H9 (cell line): ENCODE results near the gene BACH1. TPM values are rescaled to one million over a fixed set of nuclear protein-coding genes. Genes with fewer than 3 reads are reported as not detected.
"Not testable (repeated sequence)": the region's sequence is repeated elsewhere in the genome, so short reads cannot be mapped to it uniquely, and the experiment has no call there.

Experiments
- DNase-seq: peaks from one replicate; pipeline ENCODE4 v3.0.0-alpha.2; 2017
- H2AFZ ChIP-seq: one replicate; pipeline ENCODE4 v1.6.1; 2013; ENCODE audit warnings: mild to moderate bottlenecking, low read length, control low read depth, moderate library complexity
- H2AK5ac ChIP-seq: 2 replicates; pipeline ENCODE4 v1.6.1; 2013; ENCODE audit warnings: low read length, control low read depth, mixed read lengths; ENCODE audit not compliant: insufficient read length
- H2BK120ac ChIP-seq: one replicate; pipeline ENCODE4 v1.6.1; 2013; ENCODE audit warnings: low read depth, mild to moderate bottlenecking, low read length, control low read depth, inconsistent platforms; ENCODE audit not compliant: poor library complexity, severe bottlenecking
- H2BK12ac ChIP-seq: 2 replicates; pipeline ENCODE4 v1.6.1; 2013; ENCODE audit warnings: low read length, control low read depth, mixed read lengths, low read depth; ENCODE audit not compliant: insufficient read length
- H2BK15ac ChIP-seq: 2 replicates; pipeline ENCODE4 v1.6.1; 2013; ENCODE audit warnings: low read depth, low read length, control low read depth
- H2BK20ac ChIP-seq: one replicate; pipeline ENCODE4 v1.6.1; 2013; ENCODE audit warnings: low read depth, mild to moderate bottlenecking, low read length, control low read depth, inconsistent platforms; ENCODE audit not compliant: poor library complexity, severe bottlenecking
- H2BK5ac ChIP-seq: 2 replicates; pipeline ENCODE4 v1.6.1; 2013; ENCODE audit warnings: low read length, control low read depth, mixed read lengths; ENCODE audit not compliant: insufficient read length
- H3K14ac ChIP-seq: 2 replicates; pipeline ENCODE4 v1.6.1; 2013; ENCODE audit warnings: low read length, control low read depth; ENCODE audit not compliant: insufficient read depth
- H3K18ac ChIP-seq: 2 replicates; pipeline ENCODE4 v1.6.1; 2013; ENCODE audit warnings: low read depth, mild to moderate bottlenecking, mixed read lengths, low read length, control low read depth; ENCODE audit not compliant: insufficient read length
- H3K23ac ChIP-seq: 2 replicates; pipeline ENCODE4 v1.6.1; 2013; ENCODE audit warnings: low read length, control low read depth, mixed read lengths, low read depth; ENCODE audit not compliant: insufficient read length
- H3K23me2 ChIP-seq: 2 replicates; pipeline ENCODE4 v1.6.1; 2013; ENCODE audit warnings: low read depth, mild to moderate bottlenecking, mixed read lengths, low read length, control low read depth; ENCODE audit not compliant: insufficient read length, poor library complexity, severe bottlenecking
- H3K27ac ChIP-seq: 2 replicates; pipeline ENCODE4 v1.5.1; 2013; ENCODE audit warnings: low read length, control low read depth, mixed read lengths, low read depth; ENCODE audit not compliant: insufficient read length
- H3K27me3 ChIP-seq: 2 replicates; pipeline ENCODE4 v1.6.1; 2013; ENCODE audit warnings: low read length, control low read depth, inconsistent platforms; ENCODE audit not compliant: insufficient read depth
- H3K4ac ChIP-seq: 2 replicates; pipeline ENCODE4 v1.6.1; 2013; ENCODE audit warnings: low read depth, mild to moderate bottlenecking, control low read depth, inconsistent platforms, low read length, moderate library complexity
- H3K4me1 ChIP-seq: 2 replicates; pipeline ENCODE4 v1.6.1; 2013; ENCODE audit warnings: low read length, control low read depth, inconsistent platforms; ENCODE audit not compliant: insufficient read depth
- H3K4me2 ChIP-seq: 2 replicates; pipeline ENCODE4 v1.6.1; 2013; ENCODE audit warnings: low read length, control low read depth, mixed read lengths; ENCODE audit not compliant: insufficient read length, insufficient read depth
- H3K56ac ChIP-seq: 2 replicates; pipeline ENCODE4 v1.6.1; 2013; ENCODE audit warnings: low read depth, mild to moderate bottlenecking, mixed read lengths, low read length, control low read depth; ENCODE audit not compliant: insufficient read length
- H3K79me1 ChIP-seq: 2 replicates; pipeline ENCODE4 v1.6.1; 2013; ENCODE audit warnings: low read depth, mild to moderate bottlenecking, moderate library complexity, low read length, control low read depth, inconsistent platforms; ENCODE audit not compliant: insufficient read depth, poor library complexity, severe bottlenecking
- H3K79me2 ChIP-seq: 2 replicates; pipeline ENCODE4 v1.6.1; 2013; ENCODE audit warnings: low read length, control low read depth, inconsistent platforms; ENCODE audit not compliant: insufficient read depth
- H3K9ac ChIP-seq: 2 replicates; pipeline ENCODE4 v1.6.1; 2013; ENCODE audit warnings: low read length, control low read depth, mixed read lengths; ENCODE audit not compliant: insufficient read length; ENCODE audit errors: extremely low read depth
- H3K9me3 ChIP-seq: one replicate; pipeline ENCODE4 v1.6.1; 2013; ENCODE audit warnings: low read depth, low read length, inconsistent platforms; ENCODE audit not compliant: control insufficient read depth
- H3T11ph ChIP-seq: one replicate; pipeline ENCODE4 v1.6.1; 2013; ENCODE audit warnings: mild to moderate bottlenecking, low read length, control low read depth, inconsistent platforms
- H4K20me1 ChIP-seq: one replicate; pipeline ENCODE4 v1.6.1; 2013; ENCODE audit not compliant: control insufficient read depth, insufficient read length, insufficient read depth
- H4K5ac ChIP-seq: 2 replicates; pipeline ENCODE4 v1.6.1; 2013; ENCODE audit warnings: low read depth, mild to moderate bottlenecking, mixed read lengths, low read length, control low read depth; ENCODE audit not compliant: insufficient read length
- H4K8ac ChIP-seq: replicated peaks from 2 replicates; pipeline ENCODE4 v1.6.1; 2013; ENCODE audit warnings: low read length, control low read depth, mixed read lengths, low read depth; ENCODE audit not compliant: insufficient read length
- H4K91ac ChIP-seq: 2 replicates; pipeline ENCODE4 v1.6.1; 2013; ENCODE audit warnings: low read depth, mild to moderate bottlenecking, moderate library complexity, mixed read lengths, low read length, control low read depth; ENCODE audit not compliant: insufficient read length
- H3K27ac Mint-ChIP-seq, 3 experiments: 2 replicates in 2 of 3; 3 replicates in 1 of 3; pipeline ENCODE4 v1.8.0; 2020 to 2021; ENCODE audit warnings: mixed read lengths in 3 of 3, mild to moderate bottlenecking in 1 of 3, moderate library complexity in 1 of 3
- H3K27me3 Mint-ChIP-seq: 2 replicates; pipeline ENCODE4 v1.8.0; 2021; ENCODE audit warnings: low read depth, mild to moderate bottlenecking, moderate library complexity, mixed read lengths
- H3K36me3 Mint-ChIP-seq, 3 experiments: 2 replicates in 2 of 3; 3 replicates in 1 of 3; pipeline ENCODE4 v1.8.0; 2020 to 2021; ENCODE audit warnings: low read depth in 3 of 3, mixed read lengths in 3 of 3; ENCODE audit not compliant: insufficient read depth in 1 of 3
- H3K4me1 Mint-ChIP-seq, 2 experiments: 2 replicates each; pipeline ENCODE4 v1.8.0; 2020; ENCODE audit warnings: mixed read lengths in 2 of 2
- H3K4me3 Mint-ChIP-seq, 2 experiments: 2 replicates in 1 of 2; 3 replicates in 1 of 2; pipeline ENCODE4 v1.8.0; 2020 to 2021; ENCODE audit warnings: mild to moderate bottlenecking in 2 of 2, mixed read lengths in 2 of 2, moderate library complexity in 1 of 2
- H3K9me3 Mint-ChIP-seq, 2 experiments: 2 replicates in 1 of 2; 3 replicates in 1 of 2; pipeline ENCODE4 v1.8.0; 2020; ENCODE audit warnings: mild to moderate bottlenecking in 2 of 2, mixed read lengths in 2 of 2, moderate library complexity in 1 of 2
- WGBS: extraction: QIAGEN DNeasy Blood & Tissue Kit; methylation state at CpG from one replicate; pipeline ENCODE4 v1.1.7; 2013; ENCODE audit warnings: missing lambda C conversion rate, low lambda C conversion rate, mixed read lengths; ENCODE audit not compliant: insufficient read length; ENCODE audit errors: extremely low coverage; 5-methylcytosine and 5-hydroxymethylcytosine counted together
- total RNA-seq: library from RNA; stranded (reverse); gene quantifications from 2 replicates; pipeline ENCODE4 v1.2.1, GENCODE V29; 2021

The BACH1 gene
- total RNA-seq, 1 experiment from 2014 or later, result 42.4 TPM

DNA sequence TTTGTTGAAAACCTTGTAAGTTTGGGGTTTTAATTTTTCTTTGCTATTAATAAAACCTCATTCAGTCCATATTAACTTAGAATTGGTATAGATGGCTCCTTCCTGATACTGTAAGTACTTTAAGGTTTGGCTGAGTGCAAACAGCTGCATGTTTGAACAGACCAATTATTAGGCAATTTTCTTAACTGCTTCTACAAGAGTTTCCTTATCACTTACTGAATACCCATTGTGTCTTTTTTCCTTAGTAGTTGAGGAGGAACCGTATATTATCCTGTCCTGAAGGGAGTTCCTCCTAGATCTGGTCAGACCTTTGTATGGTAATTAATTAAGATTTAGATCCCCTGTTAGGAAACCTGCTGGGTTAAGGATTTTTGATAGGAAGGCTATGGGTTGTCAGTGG, 57.6 kb downstream of the BACH1 start:
- not testable (repeated sequence) for H3K27me3 ChIP-seq, H3K9ac ChIP-seq, H4K20me1 ChIP-seq, H3K27me3 Mint-ChIP-seq, H3K4me1 Mint-ChIP-seq, H2BK15ac ChIP-seq, H3K79me1 ChIP-seq, H3K4ac ChIP-seq, H3K27ac Mint-ChIP-seq, H2BK20ac ChIP-seq, H3K79me2 ChIP-seq, H3K18ac ChIP-seq, H2BK12ac ChIP-seq, H3K14ac ChIP-seq, H3K23ac ChIP-seq, DNase-seq, H3K23me2 ChIP-seq, H3K27ac ChIP-seq, H3K56ac ChIP-seq, H2AFZ ChIP-seq, H3K4me3 Mint-ChIP-seq, H3K4me1 ChIP-seq, H3K4me2 ChIP-seq, H3T11ph ChIP-seq, H4K8ac ChIP-seq, H3K9me3 ChIP-seq, H2BK120ac ChIP-seq, H4K91ac ChIP-seq, H2BK5ac ChIP-seq, H4K5ac ChIP-seq, H2AK5ac ChIP-seq
- peaks cover 31 to 41% (median 36%) of the 10 kb centered on the region in 3 experiments for H3K36me3 Mint-ChIP-seq
- WGBS, result no CpG with 5 or more reads among the region's 1 CpG
- peaks cover 25 to 27% of the 10 kb centered on the region in 2 experiments for H3K9me3 Mint-ChIP-seq

DNA sequence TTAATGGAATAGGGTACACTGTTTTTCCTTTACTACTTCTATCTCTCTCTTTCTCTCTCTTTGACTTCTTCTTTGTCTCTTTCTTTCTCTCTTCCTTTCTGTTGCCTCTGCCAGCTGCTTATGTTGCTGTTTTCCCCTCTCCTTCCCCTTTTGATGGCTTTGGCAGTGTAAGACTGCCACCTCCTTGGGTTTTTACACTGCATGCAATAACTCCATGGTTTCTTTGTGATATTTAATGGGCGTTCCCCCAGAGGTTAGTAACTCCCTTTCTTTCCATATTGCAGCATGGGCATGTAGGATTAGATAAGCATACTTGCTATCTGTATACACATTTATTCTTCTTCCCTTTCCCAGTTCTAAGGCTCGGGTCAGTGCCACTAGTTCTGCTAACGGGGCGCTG, 58.1 kb downstream of the BACH1 start:
- no CpG with 5 or more reads among the region's 4 CpGs for WGBS
- not testable (repeated sequence) for H3K23ac ChIP-seq, H3K79me2 ChIP-seq

More for the DNA sequence above, 58.1 kb downstream of the BACH1 start:
- H2BK20ac ChIP-seq, H3K4me2 ChIP-seq, H3K27me3 ChIP-seq, DNase-seq, H2BK5ac ChIP-seq, H3K79me1 ChIP-seq, H2BK15ac ChIP-seq, H2BK120ac ChIP-seq, H3K18ac ChIP-seq, H3T11ph ChIP-seq, H2AFZ ChIP-seq, H2BK12ac ChIP-seq, H2AK5ac ChIP-seq, H3K23me2 ChIP-seq, H3K56ac ChIP-seq, H3K27ac Mint-ChIP-seq, H4K91ac ChIP-seq, H4K5ac ChIP-seq, H3K4me1 Mint-ChIP-seq, H3K4me3 Mint-ChIP-seq, H3K4ac ChIP-seq, H3K14ac ChIP-seq, H3K9ac ChIP-seq, H4K20me1 ChIP-seq, H3K27me3 Mint-ChIP-seq, H4K8ac ChIP-seq, H3K27ac ChIP-seq, H3K4me1 ChIP-seq, H3K9me3 ChIP-seq: not testable (repeated sequence)
- peaks cover 31 to 37% (median 32%) of the 10 kb centered on the region in 3 experiments for H3K36me3 Mint-ChIP-seq
- H3K9me3 Mint-ChIP-seq, result peaks cover 25 to 27% of the 10 kb centered on the region in 2 experiments
